Measurements from ENCODE around the gene JUND.
A peak's percentile ranks its signal among the peaks of the same experiment; 100 is the strongest.

The JUND gene

DNA sequence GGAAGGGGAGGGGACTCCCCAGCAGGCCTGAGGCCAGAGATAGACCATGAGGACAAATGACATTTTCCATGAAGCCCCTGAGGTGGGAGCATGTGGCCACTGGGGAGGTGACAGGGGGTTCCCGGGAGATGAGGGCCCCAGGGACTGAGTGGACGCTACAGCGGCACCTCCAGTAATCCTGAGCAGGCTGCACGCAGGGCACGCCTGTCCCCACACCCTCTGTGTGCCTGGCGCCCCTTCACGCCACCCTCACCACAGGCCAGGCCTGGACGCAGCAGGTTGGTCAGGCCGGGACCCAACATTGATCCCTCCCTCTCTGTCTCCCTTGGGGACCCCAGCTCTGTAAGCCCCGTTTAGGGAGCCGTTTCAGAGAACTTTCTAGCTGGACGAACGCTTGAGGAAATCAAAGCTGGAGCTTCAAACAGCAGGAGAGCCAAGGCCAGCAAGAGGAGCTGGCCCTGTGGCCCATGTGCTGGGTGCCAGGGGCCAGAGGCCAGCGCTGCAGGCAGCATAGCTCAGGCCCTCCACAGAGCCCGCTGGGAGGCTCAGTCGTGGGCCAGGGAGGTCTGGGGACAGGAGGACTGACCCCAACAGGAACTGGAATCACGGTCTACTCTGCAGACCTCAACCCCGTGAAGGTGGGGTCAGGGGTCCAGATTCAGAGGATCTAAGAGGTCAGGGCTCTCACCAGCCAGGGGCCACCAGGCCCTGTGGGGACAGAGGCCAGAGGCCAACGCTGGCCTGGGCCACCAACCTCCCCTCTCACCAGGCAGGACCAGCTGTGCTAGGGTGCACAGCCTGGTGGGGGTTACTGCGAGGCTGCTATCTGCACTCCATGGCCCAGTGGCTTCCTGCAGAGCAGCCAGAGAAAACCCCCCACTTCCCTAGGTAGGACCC is 26.9 kb upstream of the JUND start:
- TF ChIP-seq CTCF (IDR thresholded peaks at IDR 0.05; ENCODE audit: low read length, missing control alignments): no peak
- no peak overlapping the region for H3K4me3 ChIP-seq (replicated peaks; ENCODE audit: low read depth, low read length)
- no peak for DNase-seq (ENCODE audit: low read depth)

DNA sequence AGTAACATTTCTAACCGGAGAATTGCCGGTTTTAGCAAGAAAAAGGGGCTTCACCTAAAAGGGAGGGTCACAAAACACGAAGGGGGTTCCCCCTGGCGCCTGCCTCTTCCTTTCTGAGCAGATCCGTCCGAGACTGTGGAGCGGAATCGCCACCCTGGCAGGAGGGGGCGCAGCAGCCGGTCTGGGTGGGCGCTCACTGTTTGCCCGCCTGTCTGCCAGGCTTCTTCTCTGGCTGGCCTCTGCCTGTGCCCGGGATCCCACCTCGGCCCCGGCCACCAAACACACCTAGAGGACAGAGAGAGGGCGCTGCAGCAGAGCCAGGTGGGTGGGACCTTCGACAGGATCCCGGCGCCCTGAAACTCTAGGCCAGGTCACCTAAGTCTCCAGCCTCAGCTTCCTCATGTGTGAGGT is 25.9 kb upstream of the JUND start:
- DNase-seq (ENCODE audit: low read depth): no peak
- no peak for TF ChIP-seq CTCF (IDR thresholded peaks at IDR 0.05; ENCODE audit: low read length, missing control alignments)
- H3K4me3 ChIP-seq (replicated peaks; ENCODE audit: low read depth, low read length): no peak overlapping the region

DNA sequence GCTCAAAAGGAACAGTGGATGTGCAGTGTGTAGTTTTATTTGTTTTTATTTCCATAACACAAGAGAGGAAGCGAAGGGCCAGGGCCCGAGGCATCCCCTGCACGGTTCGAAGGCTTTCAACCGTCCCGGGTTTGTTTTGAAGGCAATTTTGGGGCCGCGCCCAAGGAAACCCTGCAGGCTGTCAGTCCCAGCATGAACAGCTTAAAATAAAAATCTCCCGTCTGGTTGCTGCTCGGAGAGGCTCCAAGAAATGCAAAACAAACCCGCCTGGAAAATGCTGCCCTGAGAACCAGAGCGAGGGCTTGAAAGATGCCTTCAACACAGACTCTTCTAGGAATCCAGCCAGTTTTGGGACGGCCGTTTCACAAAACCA is 25.5 kb upstream of the JUND start:
- DNase-seq (ENCODE audit: low read depth): no peak
- no peak overlapping the region for H3K4me3 ChIP-seq (replicated peaks; ENCODE audit: low read depth, low read length)
- no peak for TF ChIP-seq CTCF (IDR thresholded peaks at IDR 0.05; ENCODE audit: low read length, missing control alignments)

GRCh38 chr19:18306209-18306887 is 24.9 kb upstream of the JUND start:
- H3K4me3 ChIP-seq (replicated peaks; ENCODE audit: low read depth, low read length): no peak overlapping the region
- DNase-seq (ENCODE audit: low read depth): no peak
- TF ChIP-seq CTCF (IDR thresholded peaks at IDR 0.05; ENCODE audit: low read length, missing control alignments): no peak

- peak overlapping the region; percentile 46 for H3K4me3 ChIP-seq (replicated peaks; ENCODE audit: low read depth, low read length)
- peak; percentile 78 for DNase-seq (ENCODE audit: low read depth)
- TF ChIP-seq CTCF (IDR thresholded peaks at IDR 0.05; ENCODE audit: low read length, missing control alignments): no peak
Measured at GRCh38 chr19:18304458-18305310, 23.3 kb upstream of the JUND start.

DNA sequence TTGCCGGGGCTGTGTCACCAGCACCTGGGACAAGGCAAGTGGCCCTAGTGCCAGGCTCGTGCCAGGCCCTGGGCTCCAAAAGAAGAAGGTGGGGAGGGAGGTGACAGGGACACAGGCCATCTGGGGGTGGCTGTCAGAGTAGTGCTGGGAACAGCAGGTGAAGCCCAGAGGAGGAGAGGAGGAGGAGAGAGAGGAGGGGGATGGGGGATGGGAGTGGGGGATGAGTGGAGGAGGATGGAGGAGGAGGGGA is 22.7 kb upstream of the JUND start:
- TF ChIP-seq CTCF (IDR thresholded peaks at IDR 0.05; ENCODE audit: low read length, missing control alignments): no peak
- peak overlapping the region; percentile 46 for H3K4me3 ChIP-seq (replicated peaks; ENCODE audit: low read depth, low read length)
- no peak for DNase-seq (ENCODE audit: low read depth)
